Pons (tissue), 1 donor: Measurements from ENCODE around the gene CRAT.
A peak's percentile ranks its signal among the peaks of the same experiment; 100 is the strongest.

ENCODE experiments used
- DNase-seq: peaks from one replicate; pipeline ENCODE4 v3.0.0-alpha.2; 2016; ENCODE audit warnings: low spot score

The CRAT gene

DNA sequence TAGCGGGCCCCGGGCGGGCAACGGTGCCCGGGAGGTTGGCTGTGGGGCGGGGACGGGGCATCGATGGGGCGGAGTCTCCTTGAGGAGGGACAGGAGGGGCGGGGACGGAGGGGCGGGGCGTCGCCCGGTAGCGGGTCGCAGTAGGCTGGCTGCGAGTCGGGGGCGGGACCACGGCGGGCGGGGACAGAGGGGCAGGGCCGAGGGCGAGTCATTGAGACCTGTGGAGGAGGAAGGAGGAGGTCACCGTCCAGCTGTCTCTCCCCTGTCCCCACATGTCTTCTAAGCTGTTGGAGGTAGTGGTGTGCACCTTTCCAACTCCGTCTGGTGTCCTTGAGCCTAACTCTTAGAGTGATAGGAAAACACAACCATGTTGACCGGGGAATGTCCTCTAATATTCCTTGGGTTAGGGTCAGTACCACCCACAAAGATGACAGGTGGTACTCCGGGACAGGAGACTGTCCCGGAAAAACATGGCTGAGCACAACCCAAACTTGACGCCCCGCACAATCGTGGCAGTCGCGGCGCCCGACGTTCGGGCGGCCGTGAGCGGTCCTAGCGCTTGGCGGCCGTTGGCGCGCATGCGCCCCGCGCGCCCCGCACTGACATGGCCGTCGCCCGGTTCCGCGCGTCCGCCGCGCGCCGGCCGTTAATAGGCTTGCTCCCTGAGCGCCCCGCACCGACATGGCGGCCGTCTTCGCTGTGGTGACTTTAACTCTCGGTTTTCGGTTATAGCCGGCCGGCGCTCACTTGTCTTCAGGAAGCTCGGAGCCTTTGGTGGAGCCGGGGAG lies at the start of gene CRAT, which contains the start of gene PTPA:
Gene CRAT (minus strand): TSS at position 54 of the 788 bp plus-strand sequence. CDS start 284 bp downstream, outside the sequence.
Gene PTPA (plus strand): TSS at position 676 of the 788 bp plus-strand sequence. CDS start 186 bp downstream, outside the sequence.
- DNase-seq = peak; percentile 95

- DNase-seq = no peak
These were observed 45.6 kb upstream of the CRAT start for GRCh38 chr9:129156163-129156562.

- no peak for DNase-seq
These were observed 44.4 kb upstream of the CRAT start for GRCh38 chr9:129154866-129155477.

- no peak for DNase-seq
These were observed 40.9 kb upstream of the CRAT start for GRCh38 chr9:129151469-129151868.

DNA sequence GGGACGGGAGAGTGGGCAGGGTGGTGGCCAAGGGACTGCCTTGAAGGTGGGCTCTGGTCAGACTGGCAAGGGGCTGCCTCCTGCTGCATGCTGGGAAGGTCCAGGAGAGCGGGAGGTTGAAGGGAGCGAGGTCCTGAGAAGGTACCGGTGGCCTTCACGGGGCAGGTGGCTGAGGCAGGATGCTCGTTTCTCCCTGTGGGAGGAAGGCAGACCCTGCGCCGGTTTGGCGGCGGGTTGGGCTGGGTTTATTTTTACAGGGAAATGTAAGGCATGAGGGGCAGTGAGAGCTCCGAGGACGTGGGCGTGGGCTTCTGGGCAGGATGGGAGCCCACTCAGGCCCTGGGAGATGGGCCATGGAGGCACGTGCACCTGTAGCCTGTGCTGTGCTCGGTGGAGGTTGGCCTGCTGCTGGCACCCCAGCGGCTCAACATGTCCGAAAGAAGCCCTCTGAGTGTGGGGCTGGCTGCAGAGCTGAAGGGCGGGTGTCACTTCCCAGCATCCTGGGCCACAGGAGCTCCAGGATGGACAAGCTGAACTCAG lies 40.1 kb upstream of the CRAT start:
- DNase-seq = no peak

DNA sequence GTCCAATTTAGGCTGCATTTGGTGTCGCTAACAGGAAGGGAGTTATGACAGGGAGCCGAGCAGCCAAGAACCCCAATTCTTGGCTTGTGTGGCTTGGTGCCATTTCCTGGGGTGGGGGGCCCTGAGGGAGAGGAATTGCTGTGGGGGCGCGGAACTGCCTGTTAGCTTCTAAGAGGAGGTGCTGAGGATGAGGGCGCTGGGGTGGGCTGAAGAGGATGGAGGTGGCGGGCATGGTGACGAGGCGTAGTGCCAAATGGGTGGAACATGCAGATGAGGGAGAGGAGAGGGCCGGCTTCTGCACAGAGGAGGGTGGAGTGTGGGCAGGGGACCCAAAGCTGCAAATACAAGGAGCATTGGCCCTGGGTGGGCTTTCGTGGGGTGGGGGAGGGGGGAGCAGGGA lies 39.5 kb upstream of the CRAT start:
- DNase-seq = no peak

- DNase-seq = no peak
These were observed 38.8 kb upstream of the CRAT start for GRCh38 chr9:129149442-129149841.

DNA sequence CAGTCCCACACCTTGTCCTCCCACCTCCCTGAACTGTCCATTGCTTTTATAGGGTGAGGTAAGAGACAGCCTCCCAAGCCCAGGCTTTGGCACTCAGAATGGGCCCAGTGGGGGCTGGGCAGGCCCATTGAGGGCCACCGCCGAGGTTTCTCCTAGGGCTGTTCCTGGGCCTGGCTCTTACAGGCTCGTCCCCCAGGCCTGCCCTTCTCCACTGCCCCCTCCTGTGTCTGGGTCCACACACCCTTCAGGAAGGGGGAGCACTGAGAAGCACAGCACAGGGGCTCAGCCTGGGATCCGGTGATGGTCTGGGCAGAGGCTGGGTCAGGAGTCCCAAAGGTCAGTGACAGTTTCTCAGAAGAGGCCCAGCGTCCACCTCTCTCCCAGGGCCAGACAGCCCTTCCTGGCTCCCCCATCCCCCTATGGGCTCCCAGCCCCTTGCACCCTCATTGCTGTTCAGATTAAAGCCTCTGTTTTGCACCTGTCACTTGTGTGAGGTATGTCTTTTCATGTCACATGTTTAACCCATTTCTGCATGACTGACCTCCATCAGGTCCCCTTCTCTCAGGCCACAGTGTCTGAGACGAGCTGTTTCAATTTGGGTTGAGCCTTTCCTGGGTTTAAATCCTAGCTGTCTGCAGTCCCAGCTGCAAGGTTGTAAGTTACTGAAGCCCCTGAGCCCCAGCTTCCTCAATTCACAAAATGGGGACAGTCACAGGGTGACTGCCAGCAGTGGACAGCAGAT lies 38.0 kb upstream of the CRAT start:
- no peak for DNase-seq

DNA sequence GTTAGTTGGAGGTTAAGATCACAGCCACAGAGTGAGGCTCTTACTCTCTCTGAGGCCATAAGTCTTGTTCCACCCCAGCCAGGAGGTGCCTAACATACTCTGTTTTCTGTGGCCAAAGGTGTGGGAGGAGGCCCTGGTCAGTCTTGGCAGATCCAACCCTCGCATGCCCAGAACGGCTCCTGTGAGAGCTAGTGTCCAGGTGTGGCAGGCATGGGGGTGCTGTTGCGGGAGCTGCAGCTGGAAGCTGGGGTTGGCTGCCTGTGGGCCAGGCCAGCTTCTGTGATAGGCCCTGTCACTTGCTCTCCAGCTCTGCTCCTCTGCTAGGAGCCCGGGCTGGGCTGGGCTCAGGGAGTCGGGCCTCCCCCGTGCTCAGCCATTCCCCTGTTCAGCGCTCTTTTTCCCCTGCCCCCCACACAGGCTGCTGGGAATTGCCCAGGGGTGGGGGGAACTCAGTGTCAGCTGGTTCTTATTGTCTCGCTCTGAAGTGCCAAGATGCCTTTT lies 35.9 kb upstream of the CRAT start:
- peak; percentile 47 for DNase-seq

GRCh38 chr9:129145841-129146292 lies 35.3 kb upstream of the CRAT start:
- no peak for DNase-seq

- no peak for DNase-seq
These were observed 34.7 kb upstream of the CRAT start for GRCh38 chr9:129145316-129145715.

DNA sequence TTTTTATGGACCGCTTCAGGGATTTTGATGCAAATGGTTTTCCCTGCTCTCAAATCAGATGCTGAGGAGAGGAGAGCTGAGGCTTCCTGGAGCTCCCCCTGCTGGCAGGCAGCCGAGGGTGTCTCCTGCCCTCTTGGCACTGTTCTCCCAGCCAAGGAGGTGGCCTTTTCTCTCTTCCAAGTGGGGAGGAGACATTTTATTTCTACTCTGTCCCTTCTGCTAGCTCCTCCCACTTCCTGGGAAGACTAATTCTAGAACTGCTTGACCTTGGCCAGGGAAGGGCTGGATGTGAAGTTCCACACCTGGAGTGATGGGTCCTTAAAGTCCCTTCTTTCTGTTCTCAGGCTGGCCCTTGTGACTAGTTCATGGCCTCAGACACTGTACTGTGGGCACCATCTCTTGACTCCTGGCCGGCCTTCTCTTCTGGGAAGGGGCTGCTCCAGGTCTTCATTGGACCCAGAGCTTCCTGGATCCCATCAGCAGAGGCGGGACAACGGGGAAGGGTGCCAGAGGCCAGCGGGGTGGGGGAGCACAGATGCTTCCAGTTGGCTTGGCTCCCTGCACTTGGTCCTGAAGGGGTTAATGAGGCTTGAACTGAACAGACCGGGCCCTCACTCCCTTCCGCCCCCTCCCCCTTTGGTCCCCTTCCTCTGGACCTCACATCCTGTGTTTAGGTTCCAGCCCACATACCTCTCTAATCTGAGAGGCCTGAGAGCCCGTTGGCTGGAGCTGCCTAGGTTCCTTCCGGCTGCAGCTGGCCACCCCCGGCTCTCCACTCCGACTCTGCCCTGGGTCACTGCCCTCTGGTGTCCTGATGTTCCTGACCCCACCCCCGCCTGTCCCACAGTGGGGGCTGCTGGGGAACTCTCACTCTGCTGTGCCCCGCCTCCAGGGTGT lies 32.7 kb upstream of the CRAT start:
- DNase-seq = peak; percentile 85

- no peak for DNase-seq
These were observed 31.7 kb upstream of the CRAT start for GRCh38 chr9:129142138-129142935.

GRCh38 chr9:129141066-129142041 lies 30.8 kb upstream of the CRAT start:
- DNase-seq = peak; percentile 80

GRCh38 chr9:129140397-129141065 lies 29.9 kb upstream of the CRAT start:
- DNase-seq = no peak

- peak; percentile 95 for DNase-seq
These were observed 29.4 kb upstream of the CRAT start for GRCh38 chr9:129139993-129140396.

GRCh38 chr9:129139233-129139992 lies 28.8 kb upstream of the CRAT start:
- peak; percentile 94 for DNase-seq
